Epithelial cell of proximal tubule (primary cell): Measurements from ENCODE around the gene TRIP12. TPM values are rescaled to one million over a fixed set of nuclear protein-coding genes. Genes with fewer than 3 reads are reported as not detected.
"Not testable (repeated sequence)": the region's sequence is repeated elsewhere in the genome, so short reads cannot be mapped to it uniquely, and the experiment has no call there.

Experiments
- DNase-seq: peaks from one replicate; pipeline ENCODE4 v3.0.0-alpha.2; 2011; ENCODE audit warnings: low read depth
- H3K4me3 ChIP-seq: 2 replicates; pipeline ENCODE4 v1.5.1; 2011; ENCODE audit warnings: low read depth, mild to moderate bottlenecking, low read length
- CTCF ChIP-seq: conservative IDR thresholded peaks from 2 replicates; pipeline ENCODE4 v1.5.1; 2012; ENCODE audit warnings: low read depth, mild to moderate bottlenecking, low read length
- total RNA-seq: library from RNA; depleted of rRNA; stranded (reverse); fragments of >200 nt; gene quantifications from 2 replicates; pipeline ENCODE4 v1.2.3, GENCODE V29; 2015

The TRIP12 gene
- total RNA-seq, 1 donor from 2014 or later: 84.1 TPM

DNA sequence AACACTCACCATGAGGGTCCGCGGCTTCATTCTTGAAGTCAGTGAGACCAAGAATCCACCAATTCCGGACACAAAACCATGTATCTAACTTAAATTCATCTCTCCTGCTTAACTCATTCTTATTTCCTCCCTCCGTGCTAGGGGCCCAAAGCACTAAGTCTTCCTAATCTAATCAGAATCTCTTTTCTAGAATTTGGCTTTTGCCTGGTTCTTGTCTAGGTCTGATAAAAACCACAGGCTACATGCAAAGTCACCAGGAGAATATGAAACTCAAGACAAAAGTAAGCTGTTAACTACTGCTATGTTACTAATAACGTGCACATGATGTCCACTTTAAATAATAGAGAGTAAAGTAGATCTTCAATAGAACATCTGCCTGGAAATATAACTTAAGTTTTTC, 69.9 kb downstream of the TRIP12 start:
- no peak for TF ChIP-seq CTCF
- no peak overlapping the region for H3K4me3 ChIP-seq
- no peak for DNase-seq

- H3K4me3 ChIP-seq, DNase-seq: not testable (repeated sequence)
Measured at GRCh38 chr2:229850355-229851275, 71.2 kb downstream of the TRIP12 start.

- no peak for TF ChIP-seq CTCF
- no peak for DNase-seq
- H3K4me3 ChIP-seq: no peak overlapping the region
Measured at GRCh38 chr2:229849073-229849472, 72.7 kb downstream of the TRIP12 start.

DNA sequence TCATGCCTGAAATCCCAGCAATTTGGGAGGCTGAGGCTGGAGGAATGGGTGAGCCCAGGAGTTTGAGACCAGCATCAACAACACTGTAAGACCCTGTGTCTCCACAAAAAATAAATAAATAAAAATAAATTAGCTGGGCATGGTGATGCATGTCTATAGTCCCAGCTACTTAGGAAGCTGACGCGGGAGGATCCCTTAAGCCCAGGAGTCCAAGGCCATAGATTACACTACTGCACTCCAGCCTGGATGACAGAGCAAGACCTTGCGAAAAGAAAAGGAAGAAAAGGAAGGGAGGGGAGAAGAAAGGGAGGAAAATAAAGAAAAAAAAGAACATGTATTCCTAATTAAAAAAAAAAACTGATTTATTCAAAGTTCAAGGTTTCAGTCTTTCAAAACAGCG, 78.2 kb downstream of the TRIP12 start:
- no peak for DNase-seq

DNA sequence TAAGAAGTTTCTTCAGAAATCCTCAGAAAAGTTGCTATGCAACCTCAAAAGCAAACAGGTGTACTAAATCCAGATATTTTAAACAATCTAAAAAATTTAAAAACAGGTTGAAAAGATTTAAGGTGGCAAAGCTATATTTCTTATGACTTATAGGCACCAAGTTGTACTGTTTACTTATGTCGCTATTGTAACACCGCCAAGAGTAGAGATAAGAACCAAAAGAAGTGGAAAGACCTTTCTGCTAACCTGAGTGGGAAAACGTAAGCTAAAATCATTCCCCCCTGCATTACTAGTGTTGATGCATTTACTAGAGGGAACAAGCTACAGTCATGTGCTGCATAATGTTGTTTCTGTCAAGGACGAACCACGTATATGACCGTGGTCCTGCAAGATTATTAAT, 83.1 kb downstream of the TRIP12 start:
- no peak for DNase-seq
- H3K4me3 ChIP-seq: no peak overlapping the region
- no peak for TF ChIP-seq CTCF

More for the DNA sequence above, 78.2 kb downstream of the TRIP12 start:
- no peak overlapping the region for H3K4me3 ChIP-seq
- no peak for TF ChIP-seq CTCF

GRCh38 chr2:229836847-229837246, 85.0 kb downstream of the TRIP12 start:
- no peak for TF ChIP-seq CTCF
- DNase-seq: no peak

GRCh38 chr2:229835596-229836283, 86.1 kb downstream of the TRIP12 start:
- TF ChIP-seq CTCF: no peak
- no peak overlapping the region for H3K4me3 ChIP-seq
- peak; percentile 10 for DNase-seq

More at GRCh38 chr2:229836847-229837246, 85.0 kb downstream of the TRIP12 start:
- H3K4me3 ChIP-seq: no peak overlapping the region

DNA sequence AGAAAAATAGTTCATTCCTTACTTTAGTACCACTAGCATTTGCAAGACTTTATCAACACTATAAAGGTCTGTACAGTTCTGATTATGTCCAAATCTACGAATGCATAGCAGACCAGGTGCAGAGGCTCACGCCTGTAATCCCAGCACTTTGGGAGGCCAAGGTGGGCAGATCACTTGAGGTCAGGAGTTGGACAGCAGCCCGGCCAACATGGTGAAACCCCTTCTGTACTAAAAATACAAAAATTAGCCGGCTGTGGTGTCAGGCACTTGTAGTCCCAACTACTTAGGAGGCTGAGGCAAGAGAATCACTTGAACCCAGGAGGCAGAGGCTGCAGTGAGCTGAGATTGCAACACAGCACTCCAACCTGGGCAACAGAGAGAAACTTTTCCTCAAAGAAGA, 87.4 kb downstream of the TRIP12 start:
- DNase-seq, H3K4me3 ChIP-seq: not testable (repeated sequence)
